Hippocampal formation (tissue), 2 donors: ENCODE data around the gene BTBD2.

ENCODE experiments used
- DNase-seq, 2 donors: peaks; one replicate each; lab custom pipeline; 2025; lab: John Stamatoyannopoulos, UW

The BTBD2 gene

DNA sequence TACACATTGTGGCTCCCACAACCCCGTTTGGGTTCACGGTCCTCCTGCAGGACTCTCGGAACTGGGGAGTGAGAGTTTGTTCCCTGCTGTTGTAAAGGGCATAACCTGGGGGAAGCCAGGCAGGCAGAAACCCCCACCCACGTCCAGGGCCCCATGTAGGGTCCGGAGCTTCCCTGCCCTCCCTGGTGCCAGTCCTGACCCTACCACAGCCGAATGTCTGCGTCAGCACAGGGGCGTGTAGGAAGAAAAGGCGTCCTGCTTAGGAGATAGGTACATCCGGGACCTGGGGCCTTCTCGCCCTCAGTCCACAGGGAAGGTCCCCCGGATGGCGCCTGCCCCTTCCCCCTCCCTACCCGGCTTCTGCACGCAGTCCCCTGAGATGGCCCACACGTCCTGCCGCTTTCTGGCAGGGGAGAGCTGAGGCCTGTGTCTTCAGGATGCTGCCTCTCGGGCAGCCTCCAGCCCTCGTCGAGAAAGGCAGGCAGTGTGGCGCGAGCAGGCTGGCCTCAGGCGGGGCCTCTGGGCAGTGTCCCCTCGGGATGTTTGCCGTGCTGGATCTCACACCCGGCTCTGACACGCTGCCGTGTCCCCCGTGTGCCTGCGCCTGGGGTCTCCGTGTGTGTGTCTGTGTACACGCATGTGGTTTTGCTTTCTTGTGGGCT is 55.5 kb downstream of the BTBD2 start:
- DNase-seq = no peak

DNA sequence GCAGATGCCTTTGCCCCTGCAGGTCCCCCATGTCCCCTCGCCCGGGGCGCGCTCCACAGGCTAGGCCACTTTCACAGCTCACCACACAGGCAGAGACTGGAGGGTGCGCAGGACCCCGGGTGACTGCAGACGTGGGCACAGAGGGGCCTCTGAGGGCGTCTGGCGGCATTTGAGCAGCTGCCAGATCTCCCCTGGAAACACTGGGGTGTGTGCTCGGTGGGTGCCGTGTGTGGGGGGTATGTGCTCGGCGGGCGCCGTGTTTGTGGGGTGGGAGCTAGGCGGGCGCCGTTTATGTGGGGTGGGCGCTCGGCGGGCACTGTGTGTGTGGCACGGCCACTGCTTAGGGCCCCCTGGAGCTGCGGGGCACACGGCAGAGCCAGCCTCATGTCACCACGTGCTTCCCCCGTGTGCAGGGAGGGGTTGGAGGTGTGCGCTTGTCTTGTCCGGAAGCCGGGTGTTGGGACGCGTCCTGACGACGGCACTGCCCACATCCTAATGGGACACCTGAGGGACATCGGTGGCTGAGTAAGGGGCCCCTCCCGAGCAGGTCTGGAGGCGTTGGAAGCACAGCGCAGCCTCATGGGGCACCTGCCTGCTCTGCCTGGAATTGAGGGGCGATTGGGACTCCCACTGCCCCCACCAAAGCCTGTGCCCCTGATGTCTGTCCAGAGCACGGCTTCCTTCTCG is 57.8 kb downstream of the BTBD2 start:
- DNase-seq = no peak

DNA sequence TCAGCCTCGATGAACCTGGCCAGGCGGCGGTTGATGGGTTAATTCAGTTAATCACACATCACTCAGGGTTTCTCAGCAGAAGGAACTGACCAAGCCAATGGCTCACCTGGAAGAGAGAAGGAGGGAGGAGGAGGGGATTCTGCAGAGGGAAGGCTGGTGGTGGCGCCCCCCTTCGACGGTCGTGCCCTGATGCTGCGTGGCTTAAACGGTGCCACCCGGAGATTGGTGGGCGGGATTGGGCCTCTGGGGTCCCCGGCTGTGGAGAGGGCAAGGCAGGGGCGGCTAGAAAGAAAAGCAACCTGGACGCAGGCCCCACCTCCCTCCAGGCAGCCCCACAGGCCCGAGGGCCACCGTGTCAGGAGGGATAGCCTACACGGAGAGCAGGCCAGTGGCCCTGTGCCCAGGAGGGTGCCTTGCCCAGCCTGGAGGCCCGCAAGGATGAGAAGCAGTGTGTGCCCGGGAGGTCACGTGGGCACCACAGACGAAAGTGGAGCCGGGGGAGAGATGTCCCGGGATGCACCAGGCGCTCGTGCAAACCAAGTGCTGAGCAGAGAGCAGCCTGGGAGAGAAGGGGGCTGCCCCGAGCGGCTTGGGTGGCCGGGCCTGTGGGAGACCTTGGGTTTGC is 58.5 kb downstream of the BTBD2 start:
- DNase-seq = peak; percentile 75 to 85

DNA sequence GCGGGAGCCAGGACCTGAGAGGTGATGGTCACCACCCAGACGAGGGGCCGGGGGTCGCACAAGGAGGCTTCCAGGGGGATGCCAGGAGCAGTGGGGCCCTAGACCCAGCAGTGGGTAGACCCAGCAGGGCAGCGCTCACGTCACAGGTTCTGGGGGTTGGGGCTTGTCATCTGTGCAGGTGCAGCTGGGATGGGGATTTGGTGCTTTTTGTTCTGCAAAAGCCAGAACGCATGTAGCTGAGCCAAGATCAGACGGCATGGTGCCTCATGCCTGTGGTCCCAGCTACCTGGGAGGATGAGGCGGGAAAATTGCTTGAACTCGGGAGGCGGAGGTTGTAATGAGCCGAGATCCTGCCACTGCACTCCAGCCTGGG is 59.4 kb downstream of the BTBD2 start:
- no peak for DNase-seq

DNA sequence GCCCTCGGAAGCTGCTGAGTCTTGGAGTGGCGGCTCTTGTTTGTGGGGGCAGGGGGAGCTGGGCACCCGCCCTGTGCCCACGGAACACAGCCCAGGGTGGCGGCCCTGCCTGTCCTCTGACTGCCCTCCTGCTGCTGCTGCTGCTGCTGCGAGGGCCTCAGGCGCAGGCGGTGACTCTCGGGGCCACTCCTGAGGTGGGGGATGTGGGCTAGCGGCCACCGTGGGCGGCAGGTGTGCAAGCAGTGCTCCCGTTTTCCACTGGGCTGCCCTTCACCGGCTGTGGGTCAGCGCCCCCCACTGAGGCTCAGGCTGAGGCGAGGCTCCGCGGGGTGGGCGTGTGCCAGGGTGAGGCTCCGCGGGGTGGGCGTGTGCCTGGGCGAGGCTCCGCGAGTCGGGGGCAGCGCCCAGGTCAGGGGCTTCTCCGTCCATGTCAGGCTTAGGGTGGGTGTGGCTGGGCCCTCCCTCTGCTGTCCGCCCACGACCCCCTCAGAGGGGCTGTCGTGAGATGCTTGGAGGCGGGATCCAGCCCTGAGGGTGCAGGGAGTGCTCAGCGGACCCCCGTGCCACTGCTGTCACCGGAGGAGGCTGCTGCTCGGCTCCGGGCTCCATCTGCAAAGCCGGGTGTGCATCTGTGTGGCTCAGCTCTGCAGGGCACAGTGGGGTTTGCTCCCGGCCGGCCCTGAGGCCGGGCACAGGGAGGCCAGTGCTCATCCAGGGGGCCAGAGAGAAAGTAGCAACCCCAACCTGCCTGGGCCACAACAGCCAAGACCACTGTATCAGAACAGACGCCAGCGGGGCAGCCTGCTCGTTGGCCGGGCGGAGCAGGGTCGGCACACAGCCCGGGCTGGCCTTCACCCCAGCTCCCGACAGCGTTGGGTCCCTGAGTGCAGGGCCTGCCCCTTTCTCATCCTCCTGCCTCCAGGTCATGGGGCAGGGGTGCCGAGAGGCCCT is 60.1 kb downstream of the BTBD2 start:
- DNase-seq = no peak

DNA sequence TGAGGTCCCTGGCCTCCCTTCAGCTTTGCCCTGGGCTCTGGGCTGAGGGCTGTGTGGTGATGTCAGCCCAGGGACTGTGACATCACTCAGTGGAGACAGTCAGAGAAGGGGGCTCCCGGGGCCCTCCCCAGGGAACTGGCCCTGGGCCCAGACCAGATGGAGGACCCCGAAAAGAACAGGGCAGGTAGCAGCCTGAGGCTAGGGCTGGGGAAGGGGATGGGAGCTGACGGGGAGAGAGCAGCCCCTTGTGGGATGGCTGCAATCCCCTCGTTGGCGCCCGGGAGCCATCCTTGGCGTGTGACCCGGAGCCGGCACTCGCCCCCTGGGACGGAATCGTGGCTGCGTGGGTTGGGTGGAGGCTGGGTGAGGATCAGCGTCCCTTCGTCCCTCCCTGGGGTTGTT is 61.0 kb downstream of the BTBD2 start:
- DNase-seq = no peak

DNA sequence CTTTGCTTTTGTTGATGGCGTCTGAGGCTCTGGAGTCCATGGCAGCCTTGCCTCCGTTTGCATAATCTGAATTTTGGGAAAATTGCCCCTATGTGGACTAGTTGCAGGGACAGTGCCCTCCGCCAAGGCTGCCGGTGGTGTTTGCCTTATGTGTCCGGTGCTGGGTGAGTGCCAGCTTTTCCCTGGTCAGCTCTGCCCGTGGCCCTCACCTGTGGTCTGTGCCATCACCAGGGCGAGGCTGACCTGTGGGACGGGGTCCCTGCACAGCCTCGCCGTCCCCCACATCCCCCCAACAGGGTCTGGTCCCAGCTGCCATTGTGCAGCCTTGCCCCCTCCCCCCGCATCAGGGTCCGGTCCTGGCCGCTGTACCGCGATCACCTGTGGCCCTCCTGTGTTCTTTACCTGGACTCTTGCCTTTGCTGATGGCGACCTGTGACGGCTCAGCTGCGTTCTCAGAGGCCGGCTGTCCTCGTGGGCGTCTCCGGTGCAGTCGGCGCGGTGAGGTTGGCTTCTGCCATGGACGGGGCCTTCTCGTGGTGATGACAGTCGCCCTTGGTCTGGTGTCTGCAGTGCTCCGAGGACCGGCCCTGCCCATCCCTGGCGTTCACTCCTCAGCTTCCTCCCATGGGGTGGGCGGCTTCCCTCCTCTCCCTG is 61.9 kb downstream of the BTBD2 start:
- no peak for DNase-seq

DNA sequence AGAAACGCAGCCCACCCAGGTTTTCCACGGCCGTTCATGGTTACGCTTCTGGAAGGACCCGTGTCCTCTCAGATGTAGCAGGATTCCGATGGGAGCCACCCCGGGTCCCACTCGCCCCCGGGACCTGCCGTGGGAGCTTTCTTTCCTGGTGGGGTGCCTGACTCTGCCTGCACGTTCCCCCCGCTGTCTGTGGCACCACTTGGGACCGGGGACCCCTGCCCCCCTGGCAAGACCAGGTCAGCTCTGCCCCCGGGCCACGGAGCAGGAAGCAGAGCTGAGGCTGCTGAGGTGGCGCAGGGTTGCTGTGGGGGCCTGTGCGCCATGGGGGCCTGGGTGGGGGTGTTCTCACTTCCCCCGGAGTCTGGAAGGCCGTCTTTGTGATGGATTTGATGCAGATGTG is 62.5 kb downstream of the BTBD2 start:
- no peak for DNase-seq

DNA sequence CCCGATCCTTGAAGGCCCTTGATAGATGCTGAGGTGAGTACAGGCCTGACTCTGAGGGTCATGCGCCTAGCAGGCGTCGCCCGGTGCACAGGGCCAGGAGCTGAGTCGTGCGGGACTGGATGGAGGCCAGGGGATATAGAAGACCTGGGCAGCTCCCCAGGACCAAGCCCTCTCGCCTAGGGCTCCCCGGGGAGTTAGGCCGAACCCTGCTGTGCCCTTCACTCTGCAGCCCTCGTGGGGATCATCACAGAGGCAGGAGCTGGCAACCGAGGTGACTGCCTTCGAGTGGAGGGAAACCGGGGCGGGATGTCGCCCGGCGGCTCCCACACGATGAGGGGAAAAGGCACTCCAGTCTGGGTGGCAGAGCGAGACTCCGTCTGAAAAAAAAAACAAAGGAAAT is 62.9 kb downstream of the BTBD2 start:
- DNase-seq = no peak

DNA sequence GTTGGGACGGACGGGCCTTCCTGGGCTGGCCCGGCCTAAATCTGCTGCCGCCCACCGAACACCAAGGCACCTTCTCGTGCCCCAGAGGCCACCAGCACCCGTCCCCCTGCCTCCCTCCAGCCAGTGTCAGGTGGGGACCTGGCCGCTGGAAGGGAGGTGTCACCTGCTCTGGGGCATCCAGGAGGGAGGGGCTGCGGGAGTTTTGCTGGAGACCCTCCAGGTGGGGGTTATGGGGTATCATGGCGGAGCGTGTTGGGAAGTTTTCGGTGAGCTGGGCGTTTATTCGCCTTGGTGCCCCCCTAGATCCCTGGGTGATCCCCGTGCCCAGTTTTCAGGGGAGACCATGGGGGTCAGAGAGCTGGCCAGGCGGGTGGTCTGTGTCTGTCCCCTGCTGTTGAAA is 64.9 kb downstream of the BTBD2 start:
- no peak for DNase-seq

DNA sequence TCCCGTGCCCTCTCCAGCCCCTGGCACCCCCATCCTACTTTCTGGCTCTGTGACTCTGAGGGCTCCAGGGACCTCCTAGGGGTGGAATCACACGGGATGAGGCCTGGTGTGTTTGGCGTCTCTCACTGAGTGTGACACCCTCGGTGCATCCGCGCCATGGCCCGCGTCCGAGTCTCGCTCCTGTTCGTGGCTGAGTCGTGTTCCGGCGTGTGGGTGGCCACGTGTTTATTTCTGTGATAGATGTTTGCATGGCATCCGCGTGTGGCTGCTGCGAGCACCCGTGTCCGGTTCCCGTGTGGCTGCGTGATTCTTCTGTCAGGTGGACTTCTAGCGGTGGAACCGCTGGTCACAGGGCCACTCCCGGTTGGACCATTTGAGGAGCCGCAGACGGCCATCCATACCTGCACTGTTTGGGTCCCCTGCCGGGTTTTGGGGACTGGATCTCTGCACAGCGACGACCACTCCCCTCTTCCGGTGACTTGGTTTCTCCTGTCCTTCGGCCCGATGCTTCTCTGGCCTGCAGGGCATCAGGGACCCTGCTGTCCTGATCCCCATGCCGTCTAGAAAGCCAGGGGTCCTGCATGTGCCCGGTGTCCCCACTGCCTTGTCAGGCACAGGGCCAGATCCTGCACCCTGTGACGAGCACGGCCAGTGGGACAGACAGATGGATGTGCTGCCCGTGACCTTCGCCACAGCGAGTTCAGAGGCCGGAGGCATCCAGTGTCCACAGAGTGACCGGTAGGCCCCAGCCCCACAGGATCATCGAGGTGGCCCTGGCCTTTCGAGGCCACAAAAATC is 66.0 kb downstream of the BTBD2 start:
- DNase-seq = no peak

DNA sequence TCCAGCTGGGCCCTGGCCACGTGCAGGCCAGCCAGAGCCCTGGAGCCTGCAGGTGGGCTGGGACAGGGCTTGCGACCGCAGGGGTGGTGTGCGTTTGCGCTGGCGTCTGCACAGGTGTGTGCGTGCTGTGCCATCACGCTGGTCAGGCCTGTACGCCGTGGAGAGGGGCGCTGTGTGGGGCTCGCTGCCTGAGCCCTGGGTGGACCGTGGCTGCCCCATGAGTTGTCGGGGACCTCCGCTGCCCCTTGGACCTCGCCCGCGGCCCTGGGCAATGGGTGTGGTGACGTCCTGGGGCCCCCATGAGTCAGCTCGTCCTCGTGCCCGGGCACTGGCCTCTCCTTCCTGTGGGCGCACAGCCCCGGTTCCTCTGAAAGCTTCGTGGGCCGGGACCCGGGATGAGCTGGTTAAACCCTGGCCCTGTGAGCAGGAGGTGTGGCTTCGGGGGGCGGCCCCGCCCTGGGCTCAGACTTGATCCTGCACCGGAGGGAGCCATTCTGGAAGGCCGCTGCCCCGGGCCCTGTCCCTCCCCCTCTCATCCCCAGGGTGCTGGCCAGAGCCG is 67.8 kb downstream of the BTBD2 start:
- no peak for DNase-seq

DNA sequence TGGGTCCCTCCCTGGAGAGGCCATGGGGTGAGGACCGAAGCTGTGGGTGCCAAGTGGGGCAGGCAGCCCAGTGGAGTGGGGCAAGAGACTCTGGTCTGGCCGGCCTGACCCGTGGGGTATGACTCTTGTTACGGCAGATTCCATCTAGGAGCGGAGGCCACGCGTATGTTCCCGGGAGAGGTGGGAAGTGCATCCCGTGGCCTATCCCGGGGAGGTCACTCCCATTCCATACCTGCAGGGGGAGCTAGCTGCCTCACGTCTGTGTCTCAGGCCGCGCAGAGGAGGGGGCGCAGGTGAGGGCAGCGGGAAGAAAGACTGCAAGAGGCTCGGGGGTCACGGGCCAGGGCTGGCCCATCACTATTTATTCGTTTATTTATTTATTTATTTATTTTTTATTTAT is 69.6 kb downstream of the BTBD2 start:
- no peak for DNase-seq

DNA sequence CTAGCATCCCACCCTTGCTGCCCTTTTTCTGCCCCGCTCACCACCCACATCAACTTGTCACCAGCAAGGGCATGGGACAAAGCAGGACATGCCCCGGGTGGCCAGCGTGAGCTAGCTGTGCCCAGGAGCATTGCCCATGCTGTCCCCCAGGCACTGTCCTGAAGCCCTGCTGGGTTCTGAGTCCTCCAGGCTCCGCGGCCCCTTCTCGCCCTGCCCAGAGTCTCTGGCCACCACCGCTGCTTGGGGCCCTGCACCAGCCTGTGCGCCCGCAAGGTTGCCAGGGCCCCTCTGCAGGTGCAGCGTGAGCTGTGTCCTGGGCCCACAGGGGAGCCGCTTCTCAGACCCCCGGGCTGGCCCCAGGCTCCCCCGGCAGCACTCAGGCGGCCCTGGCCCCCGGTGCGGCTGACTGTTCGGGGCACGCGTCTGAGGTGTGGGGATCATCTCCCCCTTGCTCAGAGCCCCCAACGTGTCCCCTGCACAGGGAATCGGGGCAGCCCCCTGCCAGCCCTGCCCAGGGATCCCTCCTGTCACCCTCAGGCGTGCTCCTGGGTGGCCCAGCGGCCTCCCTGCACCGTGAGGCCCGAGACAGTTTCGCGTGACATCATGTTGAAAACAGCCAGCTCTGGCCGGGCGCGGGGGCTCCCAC is 70.5 kb downstream of the BTBD2 start:
- DNase-seq = no peak

DNA sequence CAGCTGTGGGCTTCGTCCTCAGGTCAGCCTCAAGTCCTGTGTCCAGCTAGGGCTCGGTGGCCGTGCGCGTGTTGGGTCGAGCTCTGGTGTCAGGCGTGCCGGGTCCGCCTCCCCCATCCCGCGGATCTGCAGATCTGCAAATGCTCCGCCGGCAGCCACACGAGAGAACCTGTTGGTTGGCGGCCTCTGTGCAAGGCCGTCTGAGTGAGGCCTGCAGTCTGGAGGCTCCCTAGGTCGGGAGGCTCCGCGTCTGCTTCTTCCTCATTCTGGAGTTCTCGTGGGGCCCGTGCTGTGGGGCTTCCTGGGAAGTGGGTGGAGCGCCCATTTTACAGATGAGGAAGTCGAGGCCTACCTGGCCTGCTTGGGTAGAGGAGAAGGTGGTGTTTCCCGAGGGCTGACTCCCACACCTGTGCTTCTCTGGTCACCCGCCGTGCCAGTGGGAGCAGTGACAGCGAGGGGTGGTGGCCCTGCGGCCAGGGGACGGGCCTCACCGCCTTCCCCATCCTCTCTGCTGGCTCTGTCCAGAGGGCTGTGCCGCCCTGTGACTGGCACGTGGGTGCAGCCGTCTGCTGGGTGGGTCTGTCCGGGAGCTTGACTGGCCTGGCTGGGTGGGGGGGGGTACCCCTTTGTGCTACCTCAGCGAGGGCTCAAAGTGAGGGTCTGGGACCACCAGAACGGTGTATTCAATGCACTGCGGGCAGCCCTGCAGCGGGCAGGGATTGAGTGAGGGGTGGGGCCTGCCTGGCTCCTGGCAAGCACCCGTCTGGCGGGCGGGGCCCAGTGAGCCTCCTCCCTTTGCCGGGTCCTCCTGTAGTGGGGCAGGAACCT is 71.2 kb downstream of the BTBD2 start:
- DNase-seq = no peak

DNA sequence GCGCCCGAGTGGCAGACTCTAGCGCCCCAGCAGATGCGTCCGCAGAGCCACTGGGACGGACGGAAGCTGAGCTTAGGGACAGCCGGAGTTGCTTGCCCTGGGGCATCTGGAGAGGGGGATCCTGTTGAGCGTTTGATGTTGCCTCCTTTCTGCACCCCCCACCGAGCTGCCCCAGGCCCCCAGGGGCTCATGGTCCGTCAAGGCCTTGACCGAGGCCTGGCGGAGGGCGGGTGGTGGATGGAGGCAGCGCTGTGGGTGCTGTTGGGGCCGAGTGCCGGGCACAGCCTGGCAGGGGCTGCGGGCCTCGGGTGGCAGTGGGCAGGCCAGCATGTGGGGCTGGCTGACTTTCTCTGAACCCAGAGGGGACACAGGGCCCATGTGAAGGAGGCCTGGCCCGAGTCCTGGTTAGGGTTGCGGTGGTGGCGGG is 71.8 kb downstream of the BTBD2 start:
- DNase-seq = no peak

DNA sequence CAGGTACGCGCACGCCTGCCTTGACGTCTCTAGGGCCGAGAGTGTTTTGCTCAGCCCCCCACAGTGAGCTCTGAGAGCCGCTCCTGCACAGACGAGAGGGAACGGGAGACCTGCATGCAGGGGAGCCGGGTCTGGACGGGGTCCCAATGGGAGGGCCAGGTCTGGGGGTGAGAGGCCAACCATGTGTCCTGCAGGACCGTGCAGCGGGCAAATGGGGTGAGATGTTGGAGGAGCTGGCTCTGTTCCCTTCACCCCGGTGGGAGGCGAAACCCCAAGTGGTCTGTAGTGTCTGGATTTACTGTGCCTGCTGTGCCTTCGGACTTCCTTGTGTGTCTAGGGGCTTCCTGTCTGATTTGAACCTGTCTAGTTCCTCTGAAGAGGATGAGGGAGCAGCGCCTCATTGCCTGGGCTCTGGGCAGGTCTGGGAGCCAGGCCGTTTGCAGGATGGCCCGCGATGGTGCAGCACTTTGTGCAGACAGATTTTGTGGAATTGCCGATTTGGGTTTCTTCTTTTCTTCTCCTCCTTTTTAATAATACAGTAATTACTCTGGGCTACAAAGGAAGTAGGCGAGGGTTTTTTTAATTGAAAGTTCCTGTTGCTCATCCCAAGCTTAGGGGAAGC is 72.5 kb downstream of the BTBD2 start:
- DNase-seq = no peak

DNA sequence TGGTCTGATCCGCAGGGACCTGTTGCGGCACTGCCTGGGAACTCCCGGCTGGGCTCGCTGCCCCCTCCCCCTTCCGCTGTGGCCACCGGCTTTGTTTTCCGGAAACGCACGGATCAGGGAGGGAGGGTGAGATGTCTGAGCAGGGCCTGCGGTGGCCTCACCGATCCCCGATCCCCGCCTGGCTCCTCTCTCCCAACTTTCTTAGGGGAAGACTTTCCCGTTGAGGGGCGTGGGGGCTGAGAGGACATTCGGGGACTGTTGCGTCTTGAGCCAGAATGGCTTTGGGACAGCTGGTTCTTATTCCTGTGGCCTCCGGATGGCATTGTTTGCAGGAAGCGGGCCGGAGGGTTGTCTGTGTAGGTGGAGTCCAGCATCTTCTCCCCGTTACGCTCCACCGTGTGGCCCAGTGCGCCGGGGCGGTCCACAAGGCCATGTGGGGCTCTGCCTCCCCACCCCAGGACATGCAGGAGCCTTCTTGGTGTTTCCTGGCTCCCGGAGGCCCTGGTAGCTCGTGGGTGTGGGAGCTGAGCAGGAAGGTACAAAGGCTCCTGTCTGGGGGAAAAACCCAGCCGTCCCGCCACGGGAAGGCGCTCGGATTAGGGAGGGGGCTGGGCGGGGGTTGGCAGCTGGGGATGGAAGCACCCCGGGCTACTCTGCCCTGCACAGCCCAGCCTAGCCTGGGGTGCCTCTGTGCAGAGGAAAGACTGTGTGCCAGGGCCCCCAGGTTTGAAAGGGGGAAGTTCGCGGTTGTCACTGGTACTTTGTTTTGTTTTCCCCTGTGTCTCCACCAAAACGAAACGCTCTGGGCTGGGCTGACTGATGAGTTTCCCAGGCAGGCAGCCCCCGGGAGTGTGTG is 73.2 kb downstream of the BTBD2 start:
- DNase-seq = peak in 1 of 2 donors; percentile 42
